ENCODE results near the gene SERHL2. TPM values are rescaled to one million over a fixed set of nuclear protein-coding genes. Genes with fewer than 3 reads are reported as not detected.

SERHL2 gene
- total RNA-seq, 1 experiment from 2014 or later, result 0.75 TPM

DNA sequence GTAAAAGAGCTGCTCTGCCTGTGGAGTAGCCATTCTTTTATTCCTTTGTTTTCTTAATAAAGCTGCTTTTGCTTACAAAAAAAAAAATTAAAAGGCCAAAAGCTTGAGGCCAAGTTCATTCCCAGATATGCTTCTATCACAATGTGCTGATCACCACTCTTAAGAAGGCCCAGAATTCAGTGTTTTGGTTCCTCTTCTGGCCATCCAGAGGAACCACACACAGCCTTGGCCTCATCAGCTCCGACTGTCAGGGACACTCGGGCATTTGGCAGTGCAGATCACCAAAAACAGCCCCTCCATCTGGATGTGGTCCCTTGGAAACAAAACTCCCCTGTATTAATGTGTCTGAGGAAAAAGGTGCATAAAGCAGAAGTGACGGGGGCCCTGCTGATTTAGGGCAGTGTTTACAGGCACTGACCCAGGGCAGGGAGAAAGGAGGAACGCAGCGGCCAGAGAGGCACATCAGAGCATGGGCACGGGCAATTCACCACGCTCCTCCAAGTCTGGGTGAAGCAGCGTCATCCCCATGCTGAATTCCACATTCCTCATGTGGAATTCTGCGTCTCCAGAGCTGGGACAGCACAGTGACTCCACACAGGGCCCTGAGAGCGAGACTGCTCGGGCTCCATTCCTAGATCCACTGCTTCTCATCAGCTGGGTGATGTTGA, 43.2 kb downstream of the SERHL2 start:
- ChIA-PET CTCF (interaction anchor here (0.6 to 0.7 kb wide), 3 partner anchors 15 to 1381 kb away, joined by 3 to 4 read pairs (median 3); no protein-coding TSS in a partner anchor), POLR2A (interaction anchor here (1.3 kb wide), 1 partner anchor 14 kb away, joined by 3 read pairs; no protein-coding TSS in a partner anchor)
- no peaks in the 10 kb centered on the region for H3K27me3 Mint-ChIP-seq (ENCODE audit: insufficient read depth, unreplicated experiment)
- no peaks in the 10 kb centered on the region for H3K4me1 Mint-ChIP-seq (ENCODE audit: insufficient read depth, unreplicated experiment)
- BruUV-seq (replicated peaks), result no TSS peak
- H3K36me3 Mint-ChIP-seq (ENCODE audit: insufficient read depth, unreplicated experiment), result peaks cover 93% of the 10 kb centered on the region
- no peak overlapping the region for H3K27ac Mint-ChIP-seq (ENCODE audit: low read depth, unreplicated experiment)
- DNase-seq (ENCODE audit: unreplicated experiment), result no peak
- intact Hi-C loops (cut with micrococcal nuclease), result no loop called here
- no peak for TF ChIP-seq CTCF (IDR thresholded peaks at IDR 0.05; ENCODE audit: unreplicated experiment)
- no peak overlapping the region for H3K4me3 Mint-ChIP-seq (ENCODE audit: unreplicated experiment)
- no peaks in the 10 kb centered on the region for H3K9me3 Mint-ChIP-seq (ENCODE audit: unreplicated experiment)

- Mint-ChIP-seq H3K36me3 (ENCODE audit: insufficient read depth, unreplicated experiment) (peaks cover 82% of the 10 kb centered on the region), H3K27me3 (ENCODE audit: insufficient read depth, unreplicated experiment) (no peaks in the 10 kb centered on the region), H3K9me3 (ENCODE audit: unreplicated experiment) (no peaks in the 10 kb centered on the region), H3K4me3 (ENCODE audit: unreplicated experiment) (no peak overlapping the region), H3K27ac (ENCODE audit: low read depth, unreplicated experiment) (no peak overlapping the region), H3K4me1 (ENCODE audit: insufficient read depth, unreplicated experiment) (no peaks in the 10 kb centered on the region)
- no peak for DNase-seq (ENCODE audit: unreplicated experiment)
- TF ChIP-seq CTCF (IDR thresholded peaks at IDR 0.05; ENCODE audit: unreplicated experiment), result no peak
- BruUV-seq (replicated peaks), result TSS peak; percentile 19
- ChIA-PET CTCF (interaction anchor here (0.5 to 0.6 kb wide), 2 partner anchors 11 to 19 kb away, joined by 3 read pairs; no protein-coding TSS in a partner anchor), POLR2A (interaction anchor here (1.2 kb wide), 1 partner anchor 13 kb away, joined by 4 read pairs; the partner anchor contains the start of gene POLDIP3)
- intact Hi-C loops (cut with micrococcal nuclease), result no loop called here
Measured at GRCh38 chr22:42601879-42602465, 48.2 kb downstream of the SERHL2 start.

- no peak overlapping the region for H3K27ac Mint-ChIP-seq (ENCODE audit: low read depth, unreplicated experiment)
- intact Hi-C loops (cut with micrococcal nuclease), result no loop called here
- H3K9me3 Mint-ChIP-seq (ENCODE audit: unreplicated experiment), result no peaks in the 10 kb centered on the region
- H3K27me3 Mint-ChIP-seq (ENCODE audit: insufficient read depth, unreplicated experiment), result no peaks in the 10 kb centered on the region
- ChIA-PET CTCF (interaction anchor here (0.5 kb wide), 1 partner anchor 10 kb away, joined by 3 read pairs; no protein-coding TSS in a partner anchor), POLR2A (interaction anchor here (1.2 kb wide), 1 partner anchor 12 kb away, joined by 4 read pairs; the partner anchor contains the start of gene POLDIP3)
- TF ChIP-seq CTCF (IDR thresholded peaks at IDR 0.05; ENCODE audit: unreplicated experiment), result no peak
- no peaks in the 10 kb centered on the region for H3K4me1 Mint-ChIP-seq (ENCODE audit: insufficient read depth, unreplicated experiment)
- H3K4me3 Mint-ChIP-seq (ENCODE audit: unreplicated experiment), result no peak overlapping the region
- BruUV-seq (replicated peaks), result no TSS peak
- no peak for DNase-seq (ENCODE audit: unreplicated experiment)
- H3K36me3 Mint-ChIP-seq (ENCODE audit: insufficient read depth, unreplicated experiment), result peaks cover 80% of the 10 kb centered on the region
Measured at GRCh38 chr22:42602470-42602869, 48.7 kb downstream of the SERHL2 start.

DNA sequence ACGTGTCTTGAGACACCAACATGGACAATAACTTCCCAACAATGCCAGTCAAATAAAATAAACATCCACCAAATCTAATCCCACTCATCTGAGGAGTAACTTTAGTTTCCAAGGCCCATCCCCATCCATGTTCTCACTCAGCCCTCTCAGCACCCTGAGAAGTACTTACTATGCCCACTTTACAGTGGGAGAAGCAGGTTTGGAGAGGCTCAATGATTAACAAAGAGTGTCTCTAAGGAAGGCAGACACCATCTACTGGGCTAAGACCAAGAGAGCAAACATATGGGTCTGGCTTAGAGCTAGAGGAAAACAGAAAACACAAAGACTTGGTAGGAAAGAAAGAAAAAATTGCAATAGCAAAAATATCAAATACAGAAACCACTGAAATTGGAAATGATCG, 49.7 kb downstream of the SERHL2 start:
- H3K36me3 Mint-ChIP-seq (ENCODE audit: insufficient read depth, unreplicated experiment), result peaks cover 76% of the 10 kb centered on the region
- ChIA-PET POLR2A (interaction anchor here (0.6 kb wide), 1 partner anchor 34 kb away, joined by 3 read pairs; no protein-coding TSS in a partner anchor), CTCF (interaction anchor here (0.6 kb wide), 1 partner anchor 11 kb away, joined by 4 read pairs; no protein-coding TSS in a partner anchor)
- H3K4me1 Mint-ChIP-seq (ENCODE audit: insufficient read depth, unreplicated experiment), result peaks cover under 1% of the 10 kb centered on the region
- H3K27ac Mint-ChIP-seq (ENCODE audit: low read depth, unreplicated experiment), result no peak overlapping the region
- no peak for TF ChIP-seq CTCF (IDR thresholded peaks at IDR 0.05; ENCODE audit: unreplicated experiment)
- H3K27me3 Mint-ChIP-seq (ENCODE audit: insufficient read depth, unreplicated experiment), result no peaks in the 10 kb centered on the region
- no peak overlapping the region for H3K4me3 Mint-ChIP-seq (ENCODE audit: unreplicated experiment)
- no TSS peak for BruUV-seq (replicated peaks)
- no peaks in the 10 kb centered on the region for H3K9me3 Mint-ChIP-seq (ENCODE audit: unreplicated experiment)
- DNase-seq (ENCODE audit: unreplicated experiment), result no peak
- intact Hi-C loops (cut with micrococcal nuclease), result no loop called here

Data from MCF 10A (cell line).